HL-60/S4 treated with retinoic acid at 250 ng/mL for 4 days and 3 days (cell line): Measurements from ENCODE around the gene FAM204A.

Source experiments
- in situ Hi-C: fragments of 300-500 bp; cut with MboI; formaldehyde crosslinking; loops from 2 replicates; pipeline ENCODE4 v1.7.0; 2022; ENCODE audit warnings: low sequenced_read_pairs

The FAM204A gene

GRCh38 chr10:118254654-118255053, 87.5 kb downstream of the FAM204A start:
- in situ Hi-C loops, result no loop called here

- in situ Hi-C loops, result no loop called here
Measured at GRCh38 chr10:118253397-118253796, 88.7 kb downstream of the FAM204A start.

GRCh38 chr10:118251791-118252190, 90.3 kb downstream of the FAM204A start:
- in situ Hi-C loops, result no loop called here

- in situ Hi-C loops, result loop anchor here (10.0 to 25.0 kb wide), 3 partner anchors 387 to 1037 kb away; no protein-coding TSS in a partner anchor
Measured at GRCh38 chr10:118249714-118250113, 92.4 kb downstream of the FAM204A start.
